ENCODE measurements around the gene GABRB1. TPM values are rescaled to one million over a fixed set of nuclear protein-coding genes. Genes with fewer than 3 reads are reported as not detected.

GABRB1 gene
- polyA plus RNA-seq, 3 donors = not detected

GRCh38 chr4:47475411-47475810 lies 444.0 kb downstream of the GABRB1 start:
- no peak overlapping the region for H3K4me3 Mint-ChIP-seq
- H3K79me2 ChIP-seq (ENCODE audit: insufficient read depth, low read length) = no peaks in the 10 kb centered on the region
- H3K4me1 ChIP-seq (ENCODE audit: control insufficient read depth in 1 of 2, insufficient read depth in 2 of 2, low read length in 2 of 2) = peaks cover 12 to 30% of the 10 kb centered on the region in 2 donors
- DNase-seq = no peak
- no CpG with 5 or more reads among the region's 1 CpG for WGBS (ENCODE audit: insufficient coverage)
- intact Hi-C loops (cut with micrococcal nuclease) = no loop called here
- no peak overlapping the region for H3K4me3 ChIP-seq (replicated peaks in 1 of 3; ENCODE audit: low read depth in 2 of 3, low read length in 3 of 3)
- peaks cover 32% of the 10 kb centered on the region for H3K4me1 Mint-ChIP-seq
- H3K9ac ChIP-seq (ENCODE audit: insufficient read depth, low read length, poor library complexity, severe bottlenecking) = no peak overlapping the region
- no peak overlapping the region for H3K27ac ChIP-seq (ENCODE audit: low read depth in 1 of 2, low read length in 2 of 2)
- H3K27me3 ChIP-seq (ENCODE audit: control insufficient read depth in 2 of 2, insufficient read depth in 2 of 2, low read length in 2 of 2) = no peaks in the 10 kb centered on the region
- H4K20me1 ChIP-seq (ENCODE audit: insufficient read depth, low read length) = no peaks in the 10 kb centered on the region
- H3K27ac Mint-ChIP-seq = no peak overlapping the region
- no peak for TF ChIP-seq CTCF (IDR thresholded peaks at IDR 0.05)
- H2AFZ ChIP-seq (ENCODE audit: insufficient read depth, low read depth, low read length, poor library complexity, severe bottlenecking) = no peak overlapping the region
- H3K9me3 ChIP-seq (replicated peaks in 1 of 2; ENCODE audit: control insufficient read depth in 1 of 2, insufficient read depth in 1 of 2, low read length in 2 of 2) = no peaks in the 10 kb centered on the region
- no peaks in the 10 kb centered on the region for H3K36me3 Mint-ChIP-seq
- peaks cover 0 to 2% (median 0%) of the 10 kb centered on the region in 7 donors for H3K9me3 Mint-ChIP-seq
- H3K36me3 ChIP-seq (replicated peaks in 1 of 2; ENCODE audit: control insufficient read depth in 1 of 2, insufficient read depth in 2 of 2, low read length in 2 of 2) = no peaks in the 10 kb centered on the region
- H3K27me3 Mint-ChIP-seq (ENCODE audit: low read depth in 3 of 3) = no peaks in the 10 kb centered on the region
- H3K4me2 ChIP-seq (replicated peaks; ENCODE audit: extremely low read depth, low read length, poor library complexity, severe bottlenecking) = no peak overlapping the region

Other genes starting within 250 kb of the GABRB1 start
- not detected for gene COX7B2, start 122.3 kb upstream of the GABRB1 start, polyA plus RNA-seq
- not detected for gene GABRA4, start 38.0 kb upstream of the GABRB1 start, polyA plus RNA-seq